SK-N-SH treated with all-trans-retinoic acid at 6 μM for 48 hours (cell line): Measurements from ENCODE around the gene GCA.

Experiments
- ATAC-seq: fragments of 200-7000 bp; cut with Tn5 transposase; 3 replicates; pipeline ENCODE4 v1.9.1; 2020; ENCODE audit warnings: mild to moderate bottlenecking, moderate library complexity
- ARNTL ChIP-seq: fragments of 450-650 bp; formaldehyde crosslinking; IDR thresholded peaks from 2 replicates; pipeline ENCODE4 v1.5.0; 2020; ENCODE audit warnings: low read depth, mild to moderate bottlenecking, moderate library complexity, borderline replicate concordance
- BACH2 ChIP-seq: fragments of 250-450 bp; sonication (Bioruptor Pico); IDR thresholded peaks from 2 replicates; pipeline ENCODE4 v1.9.0; 2021; ENCODE audit warnings: mild to moderate bottlenecking, borderline replicate concordance
- CREB5 ChIP-seq: fragments of 250-450 bp; sonication (Bioruptor Pico); IDR thresholded peaks from 2 replicates; pipeline ENCODE4 v1.5.1; 2020; ENCODE audit warnings: low read depth, mild to moderate bottlenecking, moderate library complexity
- CSDC2 ChIP-seq: fragments of 250-450 bp; sonication (Bioruptor Pico); IDR thresholded peaks from 2 replicates; pipeline ENCODE4 v1.5.0; 2020; ENCODE audit warnings: mild to moderate bottlenecking, moderate library complexity
- CSRNP3 ChIP-seq: fragments of 250-450 bp; sonication (Bioruptor Pico); IDR thresholded peaks from 2 replicates; pipeline ENCODE4 v1.5.1; 2021; ENCODE audit warnings: mild to moderate bottlenecking, moderate library complexity
- ISL1 ChIP-seq: fragments of 250-450 bp; sonication (Bioruptor Pico); IDR thresholded peaks from 2 replicates; pipeline ENCODE4 v2.1.2; 2022; ENCODE audit warnings: mild to moderate bottlenecking, moderate library complexity
- OSR1 ChIP-seq: fragments of 250-450 bp; sonication (Bioruptor Pico); IDR thresholded peaks from 2 replicates; pipeline ENCODE4 v1.8.0; 2022; ENCODE audit warnings: moderate library complexity, mild to moderate bottlenecking, inconsistent platforms
- PATZ1 ChIP-seq: fragments of 250-450 bp; sonication (Bioruptor Pico); IDR thresholded peaks from 2 replicates; pipeline ENCODE4 v1.8.0; 2020; ENCODE audit warnings: mild to moderate bottlenecking, moderate library complexity, borderline replicate concordance
- POU6F1 ChIP-seq: fragments of 250-450 bp; sonication (Bioruptor Pico); IDR thresholded peaks from 2 replicates; pipeline ENCODE4 v1.8.0; 2021; ENCODE audit warnings: low read depth, mild to moderate bottlenecking, moderate library complexity, borderline replicate concordance
- PPARA ChIP-seq: fragments of 250-450 bp; sonication (Bioruptor Pico); IDR thresholded peaks from 2 replicates; pipeline ENCODE4 v1.5.0; 2020; ENCODE audit warnings: mild to moderate bottlenecking, borderline replicate concordance
- RARB ChIP-seq: fragments of 250-450 bp; sonication (Bioruptor Pico); IDR thresholded peaks from 2 replicates; pipeline ENCODE4 v1.8.0; 2021; ENCODE audit warnings: mild to moderate bottlenecking, moderate library complexity
- SNAI2 ChIP-seq: fragments of 250-450 bp; sonication (Bioruptor Pico); IDR thresholded peaks from 2 replicates; pipeline ENCODE4 v1.5.0; 2020; ENCODE audit warnings: mild to moderate bottlenecking, moderate library complexity
- TOX ChIP-seq: fragments of 250-450 bp; sonication (Bioruptor Pico); IDR thresholded peaks from 2 replicates; pipeline ENCODE4 v1.8.0; 2021; ENCODE audit warnings: mild to moderate bottlenecking, moderate library complexity, borderline replicate concordance
- TSHZ2 ChIP-seq: fragments of 250-450 bp; sonication (Bioruptor Pico); IDR thresholded peaks from 2 replicates; pipeline ENCODE4 v1.5.0; 2020; ENCODE audit warnings: mild to moderate bottlenecking, moderate library complexity
- ZC3H10 ChIP-seq: fragments of 250-450 bp; sonication (Bioruptor Pico); IDR thresholded peaks from 2 replicates; pipeline ENCODE4 v1.5.1; 2021; ENCODE audit warnings: mild to moderate bottlenecking, moderate library complexity
- ZFP30 ChIP-seq: fragments of 450-650 bp; formaldehyde crosslinking; IDR thresholded peaks from 2 replicates; pipeline ENCODE4 v1.5.0; 2022; ENCODE audit warnings: mild to moderate bottlenecking, moderate library complexity
- ZNF565 ChIP-seq: fragments of 450-650 bp; formaldehyde crosslinking; conservative IDR thresholded peaks from 2 replicates; pipeline ENCODE4 v1.5.0; 2020; ENCODE audit warnings: low read depth, mild to moderate bottlenecking, moderate library complexity
- ZNF70 ChIP-seq: fragments of 450-650 bp; formaldehyde crosslinking; IDR thresholded peaks from 2 replicates; pipeline ENCODE4 v1.5.0; 2020; ENCODE audit warnings: mild to moderate bottlenecking, moderate library complexity

Gene GCA

GRCh38 chr2:162298669-162299335 lies 45.1 kb upstream of the GCA start:
- no peak for ATAC-seq
- no peak for TF ChIP-seq TOX (CRISPR knock-in tag)
- TF ChIP-seq CSRNP3 (CRISPR knock-in tag) = no peak
- TF ChIP-seq ZNF565 (CRISPR knock-in tag) = no peak
- TF ChIP-seq PATZ1 (CRISPR knock-in tag) = no peak
- TF ChIP-seq SNAI2 (CRISPR knock-in tag) = no peak
- TF ChIP-seq POU6F1 = no peak

- TF ChIP-seq SNAI2 (CRISPR knock-in tag) (no peak), BACH2 (no peak), POU6F1 (no peak), PATZ1 (CRISPR knock-in tag) (no peak), ZNF70 (CRISPR knock-in tag) (no peak), CSDC2 (CRISPR knock-in tag) (no peak), ARNTL (no peak), PPARA (CRISPR knock-in tag) (no peak), TSHZ2 (no peak), ZC3H10 (CRISPR knock-in tag) (no peak), CREB5 (CRISPR knock-in tag) (no peak), OSR1 (CRISPR knock-in tag) (no peak), ISL1 (CRISPR knock-in tag) (no peak), RARB (no peak), ZFP30 (CRISPR knock-in tag) (no peak)
- ATAC-seq = no peak
These were observed 43.7 kb upstream of the GCA start for GRCh38 chr2:162300266-162300665.
